Astrocyte of the spinal cord (primary cell): ENCODE measurements around the gene DOCK8.
"Not testable (repeated sequence)": the region's sequence is repeated elsewhere in the genome, so short reads cannot be mapped to it uniquely, and the experiment has no call there.

Experiments used
- DNase-seq: peaks from one replicate; pipeline ENCODE4 v3.0.0; 2011; ENCODE audit warnings: low read depth, low spot score
- H3K4me3 ChIP-seq: 2 replicates; pipeline ENCODE4 v1.5.1; 2011; ENCODE audit warnings: low read depth, mild to moderate bottlenecking, low read length, moderate library complexity
- in situ Hi-C: cut with HindIII; loops from 2 replicates; pipeline ENCODE4 v1.10.0; 2017; ENCODE audit warnings: low sequenced_read_pairs
- TF ChIP-seq, protein P1 (sequence below): IDR thresholded peaks from 2 replicates; pipeline ENCODE4 v1.5.1; 2012; ENCODE audit warnings: low read depth, mild to moderate bottlenecking, low read length, inconsistent platforms

DOCK8 gene

DNA sequence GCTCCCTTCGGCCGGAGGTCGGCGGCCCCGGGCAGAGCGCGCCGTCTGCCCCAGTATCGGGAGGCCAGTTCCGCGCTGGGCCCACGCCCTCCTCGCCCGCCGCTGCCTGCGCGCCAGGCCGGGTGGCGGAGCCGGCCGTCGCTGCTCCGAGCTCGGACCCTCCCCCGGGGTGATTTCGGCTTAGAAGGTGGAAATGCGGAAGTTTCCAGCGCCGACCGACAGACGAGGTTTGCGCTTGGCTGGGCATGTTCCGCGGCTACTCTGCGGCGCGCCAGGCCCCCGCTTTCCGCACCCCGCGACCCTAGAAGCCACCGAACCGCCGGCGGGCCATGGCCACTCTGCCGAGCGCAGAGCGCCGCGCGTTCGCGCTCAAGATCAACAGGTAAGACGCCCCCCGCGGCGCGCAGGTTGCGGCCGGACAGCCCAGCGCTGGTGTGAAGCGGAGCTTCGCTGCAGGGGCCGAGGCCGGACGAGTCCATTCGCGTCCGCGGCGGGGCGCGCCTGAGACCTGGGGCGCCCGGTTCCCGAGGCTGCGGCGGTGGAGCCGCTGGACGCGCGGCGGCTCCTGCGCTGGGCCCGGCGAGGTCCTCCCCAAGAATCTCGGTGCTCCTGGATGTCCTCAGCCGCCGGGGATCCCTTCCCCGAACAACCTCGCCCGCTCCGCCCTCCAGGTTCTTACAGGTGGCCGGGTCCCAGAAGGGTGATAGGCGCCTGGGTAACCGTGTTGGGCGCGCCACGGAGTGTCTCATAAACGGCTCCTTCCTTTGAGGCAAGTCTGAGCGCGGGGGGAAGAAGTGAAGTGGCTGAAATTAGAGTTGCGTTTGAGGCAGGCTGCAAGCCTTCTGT is at the start of gene DOCK8:
Gene DOCK8 (plus strand): TSS at position 218 of the 846 bp plus-strand sequence. CDS start 112 bp downstream, at position 330.
- in situ Hi-C loops = no loop called here

DNA sequence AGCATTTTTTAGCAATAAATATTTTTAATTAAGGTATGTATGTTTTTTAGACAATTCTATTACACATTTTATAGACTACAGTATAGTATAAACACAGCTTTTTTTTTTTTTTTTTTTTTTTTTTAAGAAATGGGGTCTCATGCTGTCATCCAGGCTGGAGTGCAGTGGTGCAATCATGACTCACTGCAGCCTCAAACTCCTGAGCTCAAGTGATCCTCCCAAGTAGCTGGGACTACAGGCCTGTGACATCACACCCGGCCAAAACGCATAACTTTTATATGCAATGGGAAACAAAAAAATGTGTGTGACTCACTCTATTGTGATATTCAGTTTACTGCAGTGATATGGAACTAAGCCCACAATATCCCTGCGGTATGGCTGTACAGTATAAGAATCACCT is 44.9 kb upstream of the DOCK8 start:
- H3K4me3 ChIP-seq, in situ Hi-C loops, DNase-seq: not testable (repeated sequence)

More for the DNA sequence above, at the start of gene DOCK8:
- peak within 1 kb of the TSS; percentile 23 for H3K4me3 ChIP-seq
- TF ChIP-seq, protein P1, sequence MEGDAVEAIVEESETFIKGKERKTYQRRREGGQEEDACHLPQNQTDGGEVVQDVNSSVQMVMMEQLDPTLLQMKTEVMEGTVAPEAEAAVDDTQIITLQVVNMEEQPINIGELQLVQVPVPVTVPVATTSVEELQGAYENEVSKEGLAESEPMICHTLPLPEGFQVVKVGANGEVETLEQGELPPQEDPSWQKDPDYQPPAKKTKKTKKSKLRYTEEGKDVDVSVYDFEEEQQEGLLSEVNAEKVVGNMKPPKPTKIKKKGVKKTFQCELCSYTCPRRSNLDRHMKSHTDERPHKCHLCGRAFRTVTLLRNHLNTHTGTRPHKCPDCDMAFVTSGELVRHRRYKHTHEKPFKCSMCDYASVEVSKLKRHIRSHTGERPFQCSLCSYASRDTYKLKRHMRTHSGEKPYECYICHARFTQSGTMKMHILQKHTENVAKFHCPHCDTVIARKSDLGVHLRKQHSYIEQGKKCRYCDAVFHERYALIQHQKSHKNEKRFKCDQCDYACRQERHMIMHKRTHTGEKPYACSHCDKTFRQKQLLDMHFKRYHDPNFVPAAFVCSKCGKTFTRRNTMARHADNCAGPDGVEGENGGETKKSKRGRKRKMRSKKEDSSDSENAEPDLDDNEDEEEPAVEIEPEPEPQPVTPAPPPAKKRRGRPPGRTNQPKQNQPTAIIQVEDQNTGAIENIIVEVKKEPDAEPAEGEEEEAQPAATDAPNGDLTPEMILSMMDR = no peak
- DNase-seq = peak; percentile 3

DNA sequence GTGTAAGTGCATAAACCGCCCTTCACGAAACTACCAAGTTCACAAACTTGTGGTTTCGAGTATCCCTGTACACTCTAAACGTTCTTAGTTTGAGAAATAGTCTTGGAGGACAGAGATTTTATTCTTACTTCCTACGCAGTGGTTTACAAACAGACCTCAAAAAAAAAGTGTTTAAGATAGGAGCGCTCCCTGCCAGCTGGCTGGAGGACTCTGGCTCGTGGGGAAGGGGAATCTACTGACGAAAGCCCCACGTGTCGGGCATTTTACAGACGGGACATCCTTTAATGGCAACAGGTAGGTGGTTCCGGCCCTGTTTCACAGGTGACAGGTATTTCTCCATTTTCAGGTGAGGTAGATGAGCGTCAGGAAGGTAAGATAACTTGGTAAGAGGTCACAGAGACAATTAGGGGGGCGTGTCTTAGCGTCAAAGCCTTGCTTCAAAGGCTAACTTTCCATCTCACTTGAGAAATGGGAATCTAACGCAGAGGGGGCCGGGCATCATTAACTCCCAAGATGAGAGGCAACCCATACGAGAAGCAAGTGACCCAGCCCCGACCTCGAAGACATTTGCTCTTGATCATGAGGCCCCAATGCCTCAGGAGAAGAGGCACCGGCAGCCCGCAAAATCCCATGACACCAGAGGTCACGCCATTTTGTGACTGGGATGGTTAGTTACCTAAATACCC is 36.4 kb upstream of the DOCK8 start:
- in situ Hi-C loops = not testable (repeated sequence)

DNA sequence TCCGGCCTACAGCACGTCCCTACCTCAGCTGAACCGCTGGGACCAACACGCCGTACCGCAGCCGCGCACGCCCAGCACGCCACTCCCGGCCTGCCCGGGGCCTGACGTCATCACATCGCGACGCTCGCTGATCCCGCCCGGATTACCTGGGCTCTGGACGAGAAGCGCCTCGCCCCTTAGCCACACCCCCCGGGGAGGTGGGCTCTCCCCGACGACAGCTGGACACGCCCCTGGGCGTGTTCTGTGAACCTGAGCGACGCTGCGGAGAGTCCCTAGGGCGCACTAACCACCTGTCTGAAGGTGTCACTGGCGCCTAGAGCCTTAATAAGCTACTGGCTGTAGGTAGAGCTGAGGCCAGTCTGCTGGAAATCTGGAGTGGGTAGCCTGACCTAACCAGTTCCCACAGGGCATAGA is 35.7 kb upstream of the DOCK8 start, which contains the start of gene ZNG1A:
Gene ZNG1A (minus strand): TSS at position 87 of the 414 bp plus-strand sequence. CDS start 87 bp downstream, outside the sequence.
- H3K4me3 ChIP-seq = peak within 1 kb of the TSS; percentile 59
- in situ Hi-C loops = not testable (repeated sequence)
- DNase-seq = peak; percentile 62

More for the DNA sequence above, 36.4 kb upstream of the DOCK8 start:
- peak overlapping the region; percentile 43 for H3K4me3 ChIP-seq
- not testable (repeated sequence) for DNase-seq

DNA sequence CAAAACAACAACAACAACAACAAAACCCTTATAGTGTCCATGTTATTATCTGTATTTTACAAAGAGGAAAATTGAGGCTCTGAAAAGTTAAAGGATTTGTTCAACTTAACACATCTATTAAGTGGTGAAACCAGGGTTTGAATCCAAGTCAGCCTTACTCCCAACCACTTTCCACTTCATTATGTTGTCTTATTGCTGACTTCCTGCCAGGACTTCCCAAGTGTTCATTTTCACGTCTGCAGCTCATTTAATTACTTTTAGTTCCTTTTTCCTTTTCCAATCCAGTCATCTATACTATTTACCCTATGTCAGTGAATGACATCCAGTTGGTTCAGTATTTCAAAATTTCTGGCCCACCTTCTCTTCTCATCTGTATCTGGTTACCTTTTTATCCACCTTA is 15.1 kb upstream of the DOCK8 start:
- DNase-seq, H3K4me3 ChIP-seq, in situ Hi-C loops: not testable (repeated sequence)

DNA sequence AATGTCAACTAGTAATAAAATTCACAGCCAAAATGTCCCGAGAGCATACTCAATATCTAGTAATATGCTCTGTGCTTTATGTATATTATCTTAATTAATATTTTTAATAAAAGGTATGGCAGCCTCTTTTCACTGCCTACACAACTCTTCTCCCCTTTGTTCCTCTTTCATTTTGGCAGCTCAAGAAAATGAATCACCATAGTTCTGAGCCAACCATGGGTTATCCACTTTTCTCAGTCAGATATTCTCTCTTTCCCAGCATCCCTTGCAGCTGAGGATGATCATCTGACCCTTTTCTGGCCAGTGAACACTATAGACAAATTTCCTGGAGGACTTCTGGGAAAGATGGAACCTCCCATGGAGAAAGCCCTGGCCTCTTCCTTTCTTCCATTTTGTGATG is 8.2 kb upstream of the DOCK8 start:
- H3K4me3 ChIP-seq = no peak overlapping the region
- in situ Hi-C loops = no loop called here
- TF ChIP-seq, protein P1 = no peak
- no peak for DNase-seq

DNA sequence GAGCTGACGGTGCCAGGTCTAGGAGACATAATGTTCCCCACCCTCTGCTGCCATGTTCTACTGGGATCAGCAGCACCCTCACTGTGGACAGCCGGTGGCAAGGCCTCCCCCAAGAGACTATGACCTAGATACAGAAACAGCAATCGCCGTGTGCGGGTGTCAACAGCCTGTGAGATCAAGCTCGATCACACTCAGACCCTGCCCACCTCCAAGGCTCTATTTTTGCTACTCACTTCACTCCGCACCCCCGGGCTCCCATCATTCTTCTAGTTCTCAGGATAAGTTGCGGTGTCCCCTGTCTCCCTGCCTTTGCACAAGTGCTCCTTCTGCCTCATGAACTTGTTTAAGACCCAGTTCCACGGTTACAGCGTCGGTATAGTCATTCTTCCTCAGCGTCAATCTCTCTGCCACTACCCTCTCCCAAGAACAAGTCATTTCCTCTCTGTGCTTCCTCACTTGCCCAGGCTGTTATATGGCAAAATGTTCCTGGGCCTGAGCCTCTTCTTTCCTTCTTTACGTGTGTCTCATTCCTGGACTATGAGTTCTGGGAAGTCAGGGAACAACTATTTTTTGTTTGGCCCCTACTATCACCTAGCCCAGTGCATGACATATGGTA is 5.4 kb upstream of the DOCK8 start:
- DNase-seq = no peak
- TF ChIP-seq, protein P1 = no peak
- in situ Hi-C loops = no loop called here
- H3K4me3 ChIP-seq = no peak overlapping the region

DNA sequence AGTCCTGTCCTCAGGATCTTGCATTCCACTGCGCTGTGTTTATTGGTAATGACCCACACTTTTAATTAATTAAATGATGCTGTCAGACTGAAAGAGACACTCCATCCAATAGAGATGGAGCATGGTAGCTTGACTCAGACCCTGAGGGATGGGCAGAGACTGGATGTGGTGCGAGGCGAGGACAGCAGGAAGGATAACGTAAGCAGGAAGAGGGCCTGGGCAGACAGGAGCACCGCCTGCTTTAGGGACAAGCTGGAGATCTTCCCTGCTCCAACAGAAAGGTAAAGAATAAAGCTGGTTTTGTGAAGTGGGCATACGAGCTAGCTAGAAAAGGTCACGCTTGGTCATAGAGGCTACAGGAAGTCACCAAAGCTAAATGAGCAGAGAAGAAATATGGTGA is 3.6 kb upstream of the DOCK8 start:
- DNase-seq = no peak
- no peak overlapping the region for H3K4me3 ChIP-seq
- in situ Hi-C loops = no loop called here
- TF ChIP-seq, protein P1 = no peak
